Measurements from ENCODE around the gene PEX5L.

- TF ChIP-seq CTCF (conservative IDR thresholded peaks at IDR 0.05) (no peak), EZH2 (IDR thresholded peaks at IDR 0.05; ENCODE audit: low read depth) (no peak)
Measured at GRCh38 chr3:179801263-179801662, 235.5 kb downstream of the PEX5L start.

All from PC-9 (cell line).